BLaER1 treated with 17β-estradiol and CSF1 and Interleukin-3, amounts not matched to agents 10 nM and 100 nM (cell line): ENCODE data around the gene TUBGCP5.
"Not testable (repeated sequence)": the region's sequence is repeated elsewhere in the genome, so short reads cannot be mapped to it uniquely, and the experiment has no call there.

Source experiments
- H3K27ac ChIP-seq, 11 experiments: shearing (Covaris generic); formaldehyde crosslinking; 2 replicates each; pipeline ENCODE4 v1.8.1; 2022
- H3K27me3 ChIP-seq, 11 experiments: shearing (Covaris generic); formaldehyde crosslinking; 2 replicates each; pipeline ENCODE4 v1.8.1; 2022
- H3K36me3 ChIP-seq, 11 experiments: shearing (Covaris generic); formaldehyde crosslinking; 2 replicates each; pipeline ENCODE4 v1.8.1; 2022
- H3K4me1 ChIP-seq, 10 experiments: shearing (Covaris generic); formaldehyde crosslinking; 2 replicates each; pipeline ENCODE4 v1.8.1; 2022
- H3K4me2 ChIP-seq, 11 experiments: shearing (Covaris generic); formaldehyde crosslinking; 2 replicates each; pipeline ENCODE4 v1.8.1; 2022
- H3K4me3 ChIP-seq, 10 experiments: shearing (Covaris generic); formaldehyde crosslinking; 2 replicates each; pipeline ENCODE4 v1.8.1; 2022
- H3K9ac ChIP-seq, 11 experiments: shearing (Covaris generic); formaldehyde crosslinking; 2 replicates each; pipeline ENCODE4 v1.8.1; 2022
- H3K9me3 ChIP-seq, 11 experiments: shearing (Covaris generic); formaldehyde crosslinking; replicated peaks in 1 of 11; 2 replicates each; pipeline ENCODE4 v1.8.1; 2022
- H4K20me1 ChIP-seq, 11 experiments: shearing (Covaris generic); formaldehyde crosslinking; 2 replicates each; pipeline ENCODE4 v1.8.1; 2022
- Cebpa-rat ChIP-seq, 11 experiments: shearing (Covaris generic); IDR thresholded peaks; 2 replicates each; pipeline ENCODE4 v1.8.1; 2022

TUBGCP5 gene

GRCh38 chr15:23026218-23026617 is 13.2 kb downstream of the TUBGCP5 start:
- Histone ChIP-seq H3K27ac (no peak overlapping the region), H3K4me3 (no peak overlapping the region), H4K20me1 (peaks cover 0 to 4% (median 0%) of the 10 kb centered on the region in 11 experiments; a peak in 1 of 22 replicates), H3K9ac (no peak overlapping the region), H3K4me2 (no peak overlapping the region), H3K9me3 (no peaks in the 10 kb centered on the region), H3K4me1 (no peaks in the 10 kb centered on the region), H3K27me3 (no peaks in the 10 kb centered on the region), H3K36me3 (peaks cover 90 to 100% (median 96%) of the 10 kb centered on the region in 11 experiments)
- no peak for TF ChIP-seq Cebpa-rat (IDR thresholded peaks at IDR 0.05)

GRCh38 chr15:23022156-23022555 is 17.2 kb downstream of the TUBGCP5 start:
- peaks cover 0 to 4% (median 0%) of the 10 kb centered on the region in 11 experiments; a peak in 1 of 22 replicates for H4K20me1 ChIP-seq
- H3K9ac ChIP-seq: no peak overlapping the region
- H3K36me3 ChIP-seq: peaks cover 87 to 100% (median 96%) of the 10 kb centered on the region in 11 experiments
- no peak overlapping the region for H3K4me2 ChIP-seq
- TF ChIP-seq Cebpa-rat (IDR thresholded peaks at IDR 0.05): no peak
- H3K4me1 ChIP-seq: peaks cover 0 to 3% (median 0%) of the 10 kb centered on the region in 10 experiments; a peak in 1 of 20 replicates
- H3K4me3 ChIP-seq: no peak overlapping the region
- no peaks in the 10 kb centered on the region for H3K9me3 ChIP-seq
- no peak overlapping the region for H3K27ac ChIP-seq
- no peaks in the 10 kb centered on the region for H3K27me3 ChIP-seq

GRCh38 chr15:23014394-23015000 is 24.9 kb downstream of the TUBGCP5 start:
- H3K4me1 ChIP-seq: peaks cover 0 to 10% (median 0%) of the 10 kb centered on the region in 10 experiments; a peak in 1 of 20 replicates
- H3K36me3 ChIP-seq: peaks cover 72 to 100% (median 94%) of the 10 kb centered on the region in 11 experiments
- no peak overlapping the region for H3K9ac ChIP-seq
- no peak overlapping the region for H3K27ac ChIP-seq
- peaks cover 0 to 14% (median 0%) of the 10 kb centered on the region in 11 experiments; a peak in 6 of 22 replicates for H4K20me1 ChIP-seq
- H3K4me2 ChIP-seq: no peak overlapping the region
- H3K27me3 ChIP-seq: no peaks in the 10 kb centered on the region
- H3K4me3 ChIP-seq: no peak overlapping the region
- H3K9me3 ChIP-seq: no peaks in the 10 kb centered on the region
- TF ChIP-seq Cebpa-rat (IDR thresholded peaks at IDR 0.05): no peak

GRCh38 chr15:23013681-23014080 is 25.7 kb downstream of the TUBGCP5 start:
- Histone ChIP-seq H3K27ac (no peak overlapping the region), H3K36me3 (peaks cover 72 to 100% (median 93%) of the 10 kb centered on the region in 11 experiments), H3K9ac (no peak overlapping the region), H3K9me3 (no peaks in the 10 kb centered on the region), H3K27me3 (no peaks in the 10 kb centered on the region), H3K4me3 (no peak overlapping the region), H3K4me2 (no peak overlapping the region), H3K4me1 (peaks cover 0 to 10% (median 0%) of the 10 kb centered on the region in 10 experiments; a peak in 1 of 20 replicates), H4K20me1 (peaks cover 0 to 14% (median 0%) of the 10 kb centered on the region in 11 experiments; a peak in 6 of 22 replicates)
- no peak for TF ChIP-seq Cebpa-rat (IDR thresholded peaks at IDR 0.05)

- H3K4me3 ChIP-seq, H3K9me3 ChIP-seq, H3K27ac ChIP-seq, H3K27me3 ChIP-seq, H3K4me2 ChIP-seq, H3K9ac ChIP-seq: not testable (repeated sequence)
- peaks cover 74 to 100% (median 93%) of the 10 kb centered on the region in 11 experiments for H3K36me3 ChIP-seq
- peaks cover 0 to 14% (median 0%) of the 10 kb centered on the region in 11 experiments; a peak in 6 of 22 replicates for H4K20me1 ChIP-seq
- H3K4me1 ChIP-seq: peaks cover 0 to 10% (median 0%) of the 10 kb centered on the region in 10 experiments; a peak in 1 of 20 replicates
Measured at GRCh38 chr15:23012616-23013015, 26.8 kb downstream of the TUBGCP5 start.

- H3K4me1 ChIP-seq: no peaks in the 10 kb centered on the region
- peaks cover 71 to 100% (median 97%) of the 10 kb centered on the region in 11 experiments for H3K36me3 ChIP-seq
- TF ChIP-seq Cebpa-rat (IDR thresholded peaks at IDR 0.05): no peak
- H3K27me3 ChIP-seq: no peaks in the 10 kb centered on the region
- no peaks in the 10 kb centered on the region for H4K20me1 ChIP-seq
- no peak overlapping the region for H3K4me2 ChIP-seq
- no peak overlapping the region for H3K27ac ChIP-seq
- H3K9me3 ChIP-seq: no peaks in the 10 kb centered on the region
- no peak overlapping the region for H3K4me3 ChIP-seq
- H3K9ac ChIP-seq: no peak overlapping the region
Measured at GRCh38 chr15:23003736-23004135, 35.6 kb downstream of the TUBGCP5 start.

- H3K9ac ChIP-seq: no peak overlapping the region
- no peak overlapping the region for H3K27ac ChIP-seq
- 0 out of 20 replicates have a peak, but pooled peaks cover 0 to under 1% (median 0%) of the 10 kb centered on the region in 10 experiments for H3K4me1 ChIP-seq
- no peaks in the 10 kb centered on the region for H3K9me3 ChIP-seq
- H3K36me3 ChIP-seq: peaks cover 62 to 100% (median 96%) of the 10 kb centered on the region in 11 experiments
- TF ChIP-seq Cebpa-rat (IDR thresholded peaks at IDR 0.05): no peak
- no peak overlapping the region for H3K4me3 ChIP-seq
- H4K20me1 ChIP-seq: no peaks in the 10 kb centered on the region
- H3K4me2 ChIP-seq: no peak overlapping the region
- no peaks in the 10 kb centered on the region for H3K27me3 ChIP-seq
Measured at GRCh38 chr15:23002920-23003319, 36.4 kb downstream of the TUBGCP5 start.

- TF ChIP-seq Cebpa-rat (IDR thresholded peaks at IDR 0.05): no peak
Measured at GRCh38 chr15:22995795-22996194, 43.6 kb downstream of the TUBGCP5 start.

GRCh38 chr15:22992024-22992326 is 47.4 kb downstream of the TUBGCP5 start:
- TF ChIP-seq Cebpa-rat (IDR thresholded peaks at IDR 0.05): no peak
- H3K4me2 ChIP-seq: peak overlapping the region in 2 of 11 experiments; percentile 38 to 48; a peak in 2 of 22 replicates

More at GRCh38 chr15:22995795-22996194, 43.6 kb downstream of the TUBGCP5 start:
- Histone ChIP-seq H3K9me3 (no peaks in the 10 kb centered on the region), H3K4me3 (no peak overlapping the region), H4K20me1 (no peaks in the 10 kb centered on the region), H3K9ac (no peak overlapping the region), H3K4me2 (no peak overlapping the region), H3K36me3 (peaks cover 27 to 79% (median 65%) of the 10 kb centered on the region in 11 experiments), H3K4me1 (peaks cover 0 to 20% (median 0%) of the 10 kb centered on the region in 10 experiments; a peak in 4 of 20 replicates), H3K27me3 (no peaks in the 10 kb centered on the region), H3K27ac (no peak overlapping the region)

More at GRCh38 chr15:22992024-22992326, 47.4 kb downstream of the TUBGCP5 start:
- Histone ChIP-seq H3K4me3 (no peak overlapping the region), H3K27me3 (no peaks in the 10 kb centered on the region), H3K36me3 (peaks cover 14 to 41% (median 29%) of the 10 kb centered on the region in 11 experiments), H4K20me1 (no peaks in the 10 kb centered on the region), H3K9ac (no peak overlapping the region), H3K4me1 (peaks cover 0 to 14% (median 0%) of the 10 kb centered on the region in 10 experiments; a peak in 4 of 20 replicates), H3K27ac (no peak overlapping the region), H3K9me3 (no peaks in the 10 kb centered on the region)
